ENCODE measurements around the gene PEX14. TPM values are rescaled to one million over a fixed set of nuclear protein-coding genes. Genes with fewer than 3 reads are reported as not detected.

PEX14 gene
- total and polyA plus RNA-seq, 8 donors, result 8.2 to 26.3 (median 12.6) TPM

DNA sequence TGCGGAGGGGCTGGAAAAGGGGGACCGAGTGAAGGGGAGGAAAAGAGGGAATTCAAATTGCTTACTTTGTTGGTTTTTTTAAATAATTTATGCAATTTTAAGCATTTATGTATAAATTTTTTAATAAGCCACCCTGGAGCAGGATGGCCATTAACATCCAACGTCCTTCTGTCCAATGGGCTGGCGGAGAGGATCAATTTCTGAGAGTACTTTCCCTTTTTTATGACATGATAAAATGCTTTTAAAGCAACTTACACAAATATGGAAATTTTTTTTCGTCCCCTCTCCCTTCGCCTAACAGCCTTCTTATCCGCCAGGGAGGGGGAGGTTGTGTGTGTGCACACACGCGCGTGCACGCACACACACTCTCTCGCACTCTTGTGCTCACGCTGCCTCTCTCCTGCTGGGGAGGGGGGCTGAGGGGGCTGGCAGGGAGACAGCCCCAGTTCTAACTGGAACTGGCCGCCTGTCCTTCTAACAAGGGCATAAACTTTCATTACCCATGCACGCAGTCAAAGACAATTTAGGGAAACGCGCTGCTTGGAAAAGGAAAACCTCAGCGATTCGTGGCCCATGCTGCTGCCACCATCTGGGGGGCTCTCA, 198.5 kb downstream of the PEX14 start:
- DNase-seq, result no peak
- Histone ChIP-seq H3K36me3 (no peaks in the 10 kb centered on the region), H3K27me3 (no peaks in the 10 kb centered on the region), H3K4me1 (peaks cover 91 to 100% (median 96%) of the 10 kb centered on the region in 4 donors), H3K9me3 (no peaks in the 10 kb centered on the region), H3K4me3 (no peak overlapping the region), H3K27ac (peak overlapping the region; percentile 88 to 97 (median 92))
- 67 to 82% (median 78%) methylated on average over 19 of the region's 19 CpGs for WGBS, 5 donors
- intact Hi-C loops (cut with DNase I; ENCODE audit: low total_unique reads), result no loop called here
- TF ChIP-seq EP300 (IDR thresholded peaks at IDR 0.05) (no peak), POLR2A (IDR thresholded peaks at IDR 0.05) (no peak), POLR2AphosphoS5 (IDR thresholded peaks at IDR 0.05) (no peak)
- TF ChIP-seq, protein P1, sequence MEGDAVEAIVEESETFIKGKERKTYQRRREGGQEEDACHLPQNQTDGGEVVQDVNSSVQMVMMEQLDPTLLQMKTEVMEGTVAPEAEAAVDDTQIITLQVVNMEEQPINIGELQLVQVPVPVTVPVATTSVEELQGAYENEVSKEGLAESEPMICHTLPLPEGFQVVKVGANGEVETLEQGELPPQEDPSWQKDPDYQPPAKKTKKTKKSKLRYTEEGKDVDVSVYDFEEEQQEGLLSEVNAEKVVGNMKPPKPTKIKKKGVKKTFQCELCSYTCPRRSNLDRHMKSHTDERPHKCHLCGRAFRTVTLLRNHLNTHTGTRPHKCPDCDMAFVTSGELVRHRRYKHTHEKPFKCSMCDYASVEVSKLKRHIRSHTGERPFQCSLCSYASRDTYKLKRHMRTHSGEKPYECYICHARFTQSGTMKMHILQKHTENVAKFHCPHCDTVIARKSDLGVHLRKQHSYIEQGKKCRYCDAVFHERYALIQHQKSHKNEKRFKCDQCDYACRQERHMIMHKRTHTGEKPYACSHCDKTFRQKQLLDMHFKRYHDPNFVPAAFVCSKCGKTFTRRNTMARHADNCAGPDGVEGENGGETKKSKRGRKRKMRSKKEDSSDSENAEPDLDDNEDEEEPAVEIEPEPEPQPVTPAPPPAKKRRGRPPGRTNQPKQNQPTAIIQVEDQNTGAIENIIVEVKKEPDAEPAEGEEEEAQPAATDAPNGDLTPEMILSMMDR (IDR thresholded peaks at IDR 0.05), result no peak

DNA sequence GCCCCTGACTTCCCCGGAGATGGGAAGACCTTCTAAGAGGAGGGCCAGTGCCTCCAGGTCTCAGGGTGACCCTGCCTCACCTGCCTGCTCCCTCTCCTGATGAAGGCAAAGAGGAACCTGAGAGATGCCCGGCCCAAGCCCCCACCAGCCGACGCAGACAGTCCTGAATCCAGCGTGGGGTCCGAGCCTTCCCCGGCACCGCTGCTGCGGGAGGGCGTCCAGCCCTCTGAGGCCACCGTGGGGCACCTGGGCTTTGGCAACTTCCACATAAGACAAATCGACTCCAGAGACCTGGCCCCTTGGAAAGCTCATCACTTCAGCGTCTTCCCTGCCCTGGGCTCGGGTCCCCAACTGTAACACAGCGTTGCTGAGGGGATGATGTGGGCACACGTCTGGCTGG, 199.5 kb downstream of the PEX14 start:
- WGBS, 5 donors, result 71 to 86% (median 76%) methylated on average over 14 to 16 of the region's 16 CpGs
- peak overlapping the region; percentile 88 to 97 (median 92) for H3K27ac ChIP-seq
- no peaks in the 10 kb centered on the region for H3K36me3 ChIP-seq
- H3K4me1 ChIP-seq, result peaks cover 91 to 100% (median 96%) of the 10 kb centered on the region in 4 donors
- intact Hi-C loops (cut with DNase I; ENCODE audit: low total_unique reads), result no loop called here
- H3K27me3 ChIP-seq, result no peaks in the 10 kb centered on the region
- no peak for DNase-seq
- no peaks in the 10 kb centered on the region for H3K9me3 ChIP-seq
- TF ChIP-seq EP300 (IDR thresholded peaks at IDR 0.05), result no peak
- TF ChIP-seq POLR2A (IDR thresholded peaks at IDR 0.05), result no peak
- TF ChIP-seq POLR2AphosphoS5 (IDR thresholded peaks at IDR 0.05), result no peak
- TF ChIP-seq, protein P1 (IDR thresholded peaks at IDR 0.05), result no peak
- no peak overlapping the region for H3K4me3 ChIP-seq

DNA sequence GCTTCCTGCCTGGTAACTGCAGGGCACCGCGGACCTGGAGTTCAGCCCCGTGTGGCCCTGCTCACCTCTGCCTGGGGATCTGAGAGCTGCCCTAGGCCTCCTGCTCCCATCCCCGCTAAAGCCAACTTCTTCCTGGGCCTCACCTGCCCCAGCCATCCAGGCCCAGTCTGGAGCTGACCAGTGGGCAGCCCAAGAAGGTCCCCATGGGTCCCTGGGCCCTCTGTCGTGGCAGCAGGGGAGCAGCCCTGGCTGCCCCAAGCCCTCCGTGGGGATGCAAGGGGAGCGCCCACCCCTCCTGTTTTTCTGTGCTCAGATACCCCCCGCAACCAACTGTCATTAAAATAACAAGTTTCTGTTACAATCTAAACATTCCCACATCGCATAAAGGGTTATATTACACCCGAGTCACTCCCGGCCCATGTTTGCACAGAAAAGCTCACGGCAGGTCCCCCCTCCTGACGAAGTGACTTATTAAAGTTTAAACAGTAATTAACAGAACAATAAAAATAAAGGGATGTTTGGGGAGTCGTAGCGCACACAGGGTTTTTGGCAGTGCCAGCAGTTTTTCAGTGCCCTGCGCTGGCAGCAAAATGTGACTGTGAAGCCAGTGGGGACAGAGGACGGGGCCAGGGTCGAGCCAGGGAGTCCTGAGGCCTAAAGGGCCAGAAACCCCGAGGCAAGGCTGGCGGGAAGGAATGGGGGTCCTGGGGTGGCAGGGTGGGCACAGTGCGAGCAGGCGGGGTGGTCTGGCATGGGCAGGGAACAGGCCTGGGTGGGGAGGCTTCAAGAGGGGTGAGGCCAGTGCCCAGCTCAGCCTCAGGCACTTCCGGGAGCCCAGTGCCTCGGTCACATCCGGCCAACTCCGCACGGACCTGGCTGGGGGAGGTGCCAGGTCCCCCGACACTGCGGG, 200.2 kb downstream of the PEX14 start:
- peak overlapping the region; percentile 88 to 97 (median 92) for H3K27ac ChIP-seq
- intact Hi-C loops (cut with DNase I; ENCODE audit: low total_unique reads), result no loop called here
- H3K9me3 ChIP-seq, result no peaks in the 10 kb centered on the region
- WGBS, 5 donors, result 29 to 52% (median 38%) methylated on average over 18 to 29 of the region's 29 CpGs
- no peak overlapping the region for H3K4me3 ChIP-seq
- no peaks in the 10 kb centered on the region for H3K27me3 ChIP-seq
- no peak for TF ChIP-seq POLR2A (IDR thresholded peaks at IDR 0.05)
- H3K4me1 ChIP-seq, result peaks cover 91 to 100% (median 96%) of the 10 kb centered on the region in 4 donors
- H3K36me3 ChIP-seq, result no peaks in the 10 kb centered on the region
- peak in 1 of 2 donors; percentile 67 for DNase-seq

DNA sequence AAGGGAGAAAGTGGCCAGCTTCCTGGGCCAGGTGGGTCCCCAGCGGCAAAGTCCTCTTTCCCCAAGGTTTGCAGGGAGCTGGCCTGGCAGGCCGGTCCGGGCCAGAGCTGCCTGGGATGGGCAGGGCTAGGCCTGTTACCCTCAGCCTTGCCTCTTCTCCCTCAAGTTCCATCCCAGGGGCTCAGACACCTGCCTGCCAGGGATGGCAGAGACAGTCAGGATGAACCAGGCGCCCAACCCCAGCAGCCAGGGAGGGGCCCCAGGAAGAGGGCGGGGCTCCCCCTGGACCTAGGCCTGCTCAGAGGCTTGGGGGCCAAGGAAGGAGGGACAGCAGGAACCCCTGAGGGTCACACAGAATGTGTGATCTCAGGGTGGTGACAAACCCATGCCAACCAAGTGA, 201.1 kb downstream of the PEX14 start:
- intact Hi-C loops (cut with DNase I; ENCODE audit: low total_unique reads), result no loop called here
- Histone ChIP-seq H3K9me3 (no peaks in the 10 kb centered on the region), H3K27ac (peak overlapping the region; percentile 88 to 97 (median 92)), H3K4me1 (peaks cover 91 to 100% (median 96%) of the 10 kb centered on the region in 4 donors), H3K36me3 (no peaks in the 10 kb centered on the region), H3K4me3 (no peak overlapping the region), H3K27me3 (no peaks in the 10 kb centered on the region)
- DNase-seq, result no peak
- TF ChIP-seq POLR2AphosphoS5 (IDR thresholded peaks at IDR 0.05), result no peak
- no peak for TF ChIP-seq POLR2A (IDR thresholded peaks at IDR 0.05)
- no peak for TF ChIP-seq EP300 (IDR thresholded peaks at IDR 0.05)
- TF ChIP-seq, protein P1 (IDR thresholded peaks at IDR 0.05), result no peak
- WGBS, 5 donors, result 35 to 74% (median 46%) methylated on average over 4 to 5 of the region's 5 CpGs
